A172 (cell line): ENCODE measurements around the gene SIK1. TPM values are rescaled to one million over a fixed set of nuclear protein-coding genes. Genes with fewer than 3 reads are reported as not detected.
"Not testable (repeated sequence)": the region's sequence is repeated elsewhere in the genome, so short reads cannot be mapped to it uniquely, and the experiment has no call there.

ENCODE experiments used
- DNase-seq: peaks from one replicate; pipeline ENCODE4 v3.0.0-alpha.2; 2015; ENCODE audit warnings: low spot score
- total RNA-seq: library from RNA; depleted of rRNA; stranded (reverse); fragments of >200 nt; shearing (Covaris generic); gene quantifications from 2 replicates; pipeline ENCODE4 v1.2.3, GENCODE V29; 2014

Gene SIK1
- total RNA-seq, 1 experiment from 2014 or later: 4.9 TPM

GRCh38 chr21:43439316-43440075 is 12.6 kb upstream of the SIK1 start:
- DNase-seq: not testable (repeated sequence)

- DNase-seq: not testable (repeated sequence)
Measured at GRCh38 chr21:43436272-43436671, 9.3 kb upstream of the SIK1 start.

DNA sequence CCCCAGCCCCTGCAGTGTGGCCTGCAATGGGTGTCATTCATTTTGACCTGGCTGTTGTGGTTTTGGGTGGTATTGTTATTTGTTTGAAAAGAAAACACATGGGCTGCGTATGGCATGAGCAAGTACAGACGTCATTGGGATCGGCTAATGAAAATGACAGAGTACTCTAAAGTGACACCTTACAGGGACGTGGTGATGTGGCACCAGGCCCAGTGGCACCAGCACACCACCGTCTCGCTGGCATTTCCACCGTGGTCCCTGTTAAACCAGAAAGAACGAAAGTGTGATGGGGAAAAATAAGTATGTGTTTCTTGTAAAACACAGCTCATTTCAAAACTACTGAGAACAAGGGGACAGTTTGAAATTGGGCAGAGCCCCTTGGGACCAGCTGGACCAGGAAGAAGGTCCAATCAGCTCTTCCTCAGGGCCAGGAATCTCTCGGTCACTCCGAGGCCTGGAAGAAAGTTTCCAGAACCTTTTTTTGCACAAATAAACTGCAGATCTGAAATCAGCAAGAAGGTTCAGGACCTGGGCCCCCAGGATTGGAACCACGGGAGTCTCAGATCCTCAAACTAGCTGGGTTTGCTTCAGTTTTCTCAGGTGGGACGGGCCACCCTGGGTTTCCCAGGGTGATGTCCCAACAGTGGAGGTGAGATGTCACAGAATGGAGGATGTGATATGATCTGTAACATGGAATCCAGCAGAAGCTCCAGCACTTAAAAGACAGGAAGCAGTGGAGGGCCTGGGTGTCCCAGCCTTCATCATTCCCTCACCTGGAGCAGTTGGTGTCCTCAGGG is 6.6 kb upstream of the SIK1 start:
- not testable (repeated sequence) for DNase-seq

DNA sequence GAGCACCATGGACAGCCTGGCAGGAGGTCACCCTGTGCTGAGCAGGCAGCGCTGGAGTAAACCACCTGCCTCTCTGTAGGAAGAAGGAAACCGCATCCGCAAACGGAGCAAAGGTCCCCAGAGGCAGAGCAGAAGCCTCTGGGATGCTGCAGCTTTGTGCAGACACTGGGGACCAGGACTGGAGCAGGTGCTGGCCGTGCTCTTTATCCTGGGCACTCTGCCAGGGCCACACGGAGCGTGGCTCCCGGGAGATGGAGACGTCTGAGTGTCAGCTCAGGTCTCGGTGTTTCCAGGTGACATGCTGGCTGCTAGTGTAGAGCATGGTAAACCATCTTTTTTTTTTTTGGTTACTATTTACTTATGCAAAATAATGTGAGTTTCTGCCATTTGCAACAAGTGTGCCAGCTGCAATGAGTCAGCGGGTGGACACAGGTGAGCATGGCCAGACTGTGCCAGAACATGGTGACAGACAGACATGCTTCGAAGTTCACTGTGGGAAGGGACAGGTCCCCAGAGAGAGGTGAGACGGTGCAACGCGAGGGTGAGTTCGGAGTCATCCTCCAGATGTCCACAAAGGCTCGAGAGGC is 4.0 kb upstream of the SIK1 start:
- DNase-seq: not testable (repeated sequence)

DNA sequence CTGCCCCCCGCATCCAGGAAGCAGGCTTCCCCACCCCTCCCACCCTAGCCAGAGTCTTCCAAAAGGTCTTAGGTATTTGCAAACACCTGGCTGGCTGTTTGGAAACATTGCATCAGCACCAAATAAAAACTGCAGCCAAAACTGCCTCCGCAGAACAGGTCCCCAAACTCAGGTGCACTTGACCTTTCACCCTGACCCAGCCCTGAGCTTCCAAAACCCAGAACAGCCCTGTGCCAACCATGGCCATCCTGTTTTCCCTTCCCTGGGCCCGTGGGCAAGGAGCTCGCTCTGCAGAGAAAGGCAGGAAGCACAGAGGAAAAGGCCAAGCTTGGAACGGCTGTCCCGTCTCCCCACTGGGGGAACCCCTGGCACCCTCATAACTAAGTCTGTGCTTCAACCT is 2.0 kb upstream of the SIK1 start:
- DNase-seq: not testable (repeated sequence)

DNA sequence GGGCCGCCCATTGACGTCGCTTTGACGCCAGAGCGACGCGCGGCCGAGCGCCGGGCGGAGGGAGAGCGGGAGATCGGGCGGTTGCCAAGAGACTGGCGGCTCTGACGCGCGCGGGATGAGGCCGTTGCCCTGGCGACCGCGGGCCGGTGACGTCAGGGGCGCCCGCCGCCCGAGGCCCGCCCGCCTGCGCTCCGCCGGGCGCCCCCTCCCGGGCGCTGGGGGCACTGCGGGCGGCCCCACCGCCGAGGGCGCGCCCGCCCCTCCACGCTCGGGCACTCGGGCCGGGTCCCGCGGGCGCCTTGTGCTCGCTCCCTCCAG is 270 bp upstream of the SIK1 start:
- DNase-seq: not testable (repeated sequence)

DNA sequence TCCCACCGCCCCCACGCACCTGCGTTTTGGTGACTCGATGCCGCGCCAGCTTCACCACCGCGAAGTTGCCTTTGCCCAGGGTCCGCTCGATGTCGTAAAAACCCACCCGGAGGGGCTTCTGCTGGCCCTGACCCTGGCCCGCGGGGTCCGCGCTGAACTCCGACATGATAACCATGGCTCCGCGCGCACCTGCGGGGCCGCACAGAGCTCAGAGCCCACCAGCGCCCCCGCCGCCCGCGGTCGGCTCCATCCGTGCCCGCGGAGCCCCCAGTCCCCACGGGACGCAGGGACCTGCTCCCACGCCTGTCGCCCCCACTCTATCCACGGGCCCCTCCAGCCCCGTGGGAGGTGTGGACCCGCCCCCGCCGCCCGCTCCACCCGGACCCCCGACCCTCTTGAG is 927 bp downstream of the SIK1 start:
- DNase-seq: not testable (repeated sequence)

GRCh38 chr21:43419475-43419874 is 7.5 kb downstream of the SIK1 start:
- not testable (repeated sequence) for DNase-seq

DNA sequence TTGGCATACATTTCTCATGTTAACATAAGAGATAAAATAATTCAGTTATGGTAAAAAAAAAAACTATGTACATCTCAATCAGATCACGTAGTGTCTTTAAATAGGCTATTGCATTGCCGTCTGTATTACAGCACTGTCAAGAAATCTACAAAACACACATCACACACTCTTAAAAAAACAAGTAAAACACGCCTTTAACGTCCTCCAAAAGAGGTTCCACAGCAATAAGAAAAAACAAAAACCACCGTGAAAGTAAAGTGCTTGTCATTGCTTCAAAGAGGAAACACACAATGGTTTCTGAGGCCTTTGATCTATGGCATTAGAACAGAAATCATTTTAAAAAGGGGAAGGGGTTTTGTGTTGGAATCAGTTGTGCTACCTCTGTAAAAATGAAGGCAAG is 12.4 kb downstream of the SIK1 start:
- DNase-seq: not testable (repeated sequence)

GRCh38 chr21:43412020-43412788 is 14.7 kb downstream of the SIK1 start:
- DNase-seq: not testable (repeated sequence)

DNA sequence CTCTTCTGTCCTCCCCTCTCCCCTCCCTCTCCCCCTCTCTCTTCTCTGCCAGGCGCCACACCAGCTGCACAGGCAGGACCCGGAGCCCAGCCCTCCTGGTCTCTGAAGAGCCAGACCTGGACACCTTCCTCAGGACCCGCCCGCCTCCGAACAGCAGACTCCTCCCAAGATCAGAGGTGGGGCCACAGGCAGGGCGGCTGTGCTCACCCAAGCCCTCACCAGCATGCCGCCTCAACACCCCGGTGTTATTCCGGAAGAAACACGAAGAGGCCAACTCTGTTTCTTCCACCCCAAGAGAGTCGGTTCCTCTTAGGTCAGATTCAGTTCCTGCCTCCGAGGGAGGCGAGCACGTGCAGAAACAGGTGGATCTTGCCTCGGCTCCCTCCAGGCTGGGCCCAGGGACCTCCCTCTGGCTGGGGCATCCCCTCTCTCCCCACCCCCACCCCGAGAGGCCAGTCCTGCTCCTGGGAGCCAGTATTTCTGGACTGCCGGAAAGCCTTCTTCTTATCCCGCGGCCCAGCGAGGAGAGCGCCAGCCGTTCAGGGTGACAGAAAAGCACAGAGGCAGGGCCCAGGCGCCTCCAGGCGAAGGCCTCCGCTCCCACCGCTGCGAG is 16.4 kb downstream of the SIK1 start:
- not testable (repeated sequence) for DNase-seq

GRCh38 chr21:43407139-43407538 is 19.8 kb downstream of the SIK1 start:
- DNase-seq: not testable (repeated sequence)

DNA sequence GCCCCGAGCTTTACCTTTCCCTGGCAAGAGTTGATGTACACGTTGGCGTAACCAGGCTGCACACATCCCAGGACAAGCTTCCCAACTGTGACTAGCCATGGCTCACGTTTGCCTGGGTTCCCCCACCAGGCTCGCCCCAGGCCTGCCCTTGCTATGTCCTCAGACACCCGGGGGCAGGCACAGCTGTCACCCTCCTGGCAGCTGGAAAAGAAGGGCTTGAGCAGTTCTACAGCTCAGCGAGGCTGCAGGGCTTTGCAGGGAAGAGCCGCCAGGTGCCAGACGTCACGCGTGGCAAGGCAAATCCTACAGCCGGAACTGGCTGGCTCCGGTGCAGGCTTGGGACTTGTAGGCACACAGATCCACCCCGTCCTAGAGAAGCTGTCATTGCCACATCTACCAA is 22.5 kb downstream of the SIK1 start:
- not testable (repeated sequence) for DNase-seq

DNA sequence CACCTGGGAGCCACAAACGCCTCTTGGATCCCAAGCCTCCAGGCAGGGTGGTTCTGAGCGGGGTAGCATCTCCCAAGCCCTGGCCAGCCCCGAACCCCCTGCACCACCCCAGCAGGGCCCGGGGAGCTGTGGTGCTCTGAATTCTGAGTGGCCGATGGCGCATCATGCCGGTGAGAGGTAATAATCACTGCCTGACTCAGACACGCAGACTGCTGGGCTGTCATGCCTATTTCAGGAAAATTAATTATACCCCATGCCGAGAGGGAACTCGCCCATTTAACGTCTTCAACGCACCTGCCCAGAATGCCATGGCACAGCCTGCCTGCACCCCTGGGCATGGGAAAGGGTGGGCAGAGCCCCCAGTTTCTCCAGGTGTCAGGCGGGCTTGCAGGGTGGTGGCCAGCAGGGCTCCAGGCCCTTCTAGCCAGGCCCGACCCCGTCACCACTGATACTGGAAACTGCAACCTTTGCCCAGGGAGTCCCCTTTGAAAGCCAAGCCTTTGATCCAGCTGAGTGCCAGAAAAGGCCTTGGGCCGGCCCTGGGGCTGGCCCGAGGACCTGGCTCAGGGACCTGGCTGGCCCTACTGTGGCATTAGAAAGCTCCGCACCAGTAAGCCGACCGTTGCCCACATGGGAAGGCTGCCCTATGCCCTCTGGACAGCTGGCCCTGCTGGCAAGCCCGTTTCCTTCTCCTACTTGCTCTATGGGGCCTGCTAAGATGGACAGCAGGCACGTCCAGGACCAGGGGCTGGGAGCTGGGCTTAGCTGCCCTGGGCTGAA is 23.1 kb downstream of the SIK1 start:
- DNase-seq: not testable (repeated sequence)

DNA sequence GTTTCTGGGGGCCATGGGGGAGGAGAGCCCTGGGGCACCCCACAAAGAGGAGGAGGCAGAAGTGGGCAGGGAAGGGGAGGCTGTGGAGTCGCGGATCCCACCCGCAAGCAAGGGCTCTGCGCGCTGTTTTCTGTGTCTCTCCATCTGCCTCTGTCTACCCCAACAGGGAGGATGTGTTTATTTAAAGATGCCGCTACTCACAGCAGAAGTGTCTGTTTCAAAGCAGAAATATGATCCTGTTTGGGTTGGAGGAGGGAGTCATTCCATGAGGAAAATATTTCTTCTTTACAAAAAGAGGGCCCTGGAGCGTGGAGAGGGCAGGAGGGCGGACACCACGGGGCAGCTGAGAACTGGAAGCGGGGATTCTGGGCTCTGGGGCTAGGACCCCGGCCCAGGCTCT is 25.8 kb downstream of the SIK1 start:
- DNase-seq: not testable (repeated sequence)

DNA sequence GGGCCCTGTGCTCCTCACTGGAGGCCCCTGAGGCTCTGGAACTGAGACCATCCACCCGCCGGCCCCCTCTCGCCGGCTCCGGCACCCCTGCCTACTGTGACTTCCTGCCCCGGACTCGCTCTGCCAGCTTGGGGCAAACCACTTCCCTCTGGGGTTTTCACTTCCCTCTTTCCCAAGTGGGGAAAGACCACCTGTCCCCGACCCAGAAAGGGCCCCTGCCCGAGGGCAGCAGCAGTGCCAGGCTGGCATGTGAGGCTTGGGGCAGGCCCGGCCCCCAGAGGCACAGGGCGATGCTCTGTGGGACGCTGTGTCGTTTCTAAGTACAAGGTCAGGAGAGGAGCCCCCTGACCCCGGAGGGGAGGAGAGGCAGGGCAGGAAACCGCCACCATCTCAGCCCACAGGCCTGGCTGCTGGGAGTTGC is 27.3 kb downstream of the SIK1 start:
- DNase-seq: not testable (repeated sequence)

DNA sequence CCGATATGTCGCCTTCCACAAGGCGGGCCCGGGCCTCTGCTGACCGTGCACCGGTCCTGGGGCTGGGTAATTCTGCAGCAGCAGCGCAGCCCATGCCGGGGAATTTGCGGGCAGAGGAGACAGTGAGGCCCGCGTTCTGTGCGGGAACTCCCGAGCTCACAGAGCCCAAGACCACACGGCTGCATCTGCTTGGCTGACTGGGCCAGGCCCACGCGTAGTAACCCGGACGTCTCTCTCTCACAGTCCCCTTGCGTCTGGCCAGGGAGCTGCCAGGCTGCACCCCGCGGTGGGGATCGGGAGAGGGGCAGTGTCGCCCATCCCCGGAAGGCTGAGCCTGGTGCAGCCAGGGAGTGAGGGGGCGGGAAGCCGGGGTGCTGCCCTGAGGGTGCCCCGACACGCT is 27.8 kb downstream of the SIK1 start:
- DNase-seq: not testable (repeated sequence)

DNA sequence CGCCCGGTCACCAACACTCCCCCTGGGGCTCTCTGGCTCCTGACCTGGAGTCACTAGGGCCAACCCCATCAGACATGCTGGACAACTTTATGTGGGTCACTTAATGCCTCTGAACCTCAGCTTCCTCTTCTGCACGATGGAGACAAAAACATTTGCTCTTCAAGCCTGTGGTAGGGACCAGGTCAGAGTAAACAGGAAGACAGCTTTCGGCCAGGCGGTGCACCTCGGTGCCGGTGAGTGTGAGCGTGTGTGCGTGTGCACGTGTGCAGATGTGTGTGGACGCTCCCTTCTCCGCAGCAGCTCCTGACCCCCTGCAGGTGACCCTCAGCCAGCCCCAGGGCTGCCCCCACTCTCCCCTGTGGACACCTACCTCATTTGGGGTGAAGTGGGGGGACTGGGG is 28.4 kb downstream of the SIK1 start:
- DNase-seq: not testable (repeated sequence)

- DNase-seq: not testable (repeated sequence)
Measured at GRCh38 chr21:43398000-43398399, 28.9 kb downstream of the SIK1 start.

- not testable (repeated sequence) for DNase-seq
Measured at GRCh38 chr21:43397439-43397808, 29.5 kb downstream of the SIK1 start.
